ENCODE results near the gene SNAI1.

GRCh38 chr20:49999329-49999728 lies 16.5 kb downstream of the SNAI1 start:
- TF ChIP-seq CTCF (IDR thresholded peaks at IDR 0.05) (no peak), POLR2A (IDR thresholded peaks at IDR 0.05) (no peak)

Data from body of pancreas (tissue), 4 donors.